ENCODE measurements around the gene ZNF483.

DNA sequence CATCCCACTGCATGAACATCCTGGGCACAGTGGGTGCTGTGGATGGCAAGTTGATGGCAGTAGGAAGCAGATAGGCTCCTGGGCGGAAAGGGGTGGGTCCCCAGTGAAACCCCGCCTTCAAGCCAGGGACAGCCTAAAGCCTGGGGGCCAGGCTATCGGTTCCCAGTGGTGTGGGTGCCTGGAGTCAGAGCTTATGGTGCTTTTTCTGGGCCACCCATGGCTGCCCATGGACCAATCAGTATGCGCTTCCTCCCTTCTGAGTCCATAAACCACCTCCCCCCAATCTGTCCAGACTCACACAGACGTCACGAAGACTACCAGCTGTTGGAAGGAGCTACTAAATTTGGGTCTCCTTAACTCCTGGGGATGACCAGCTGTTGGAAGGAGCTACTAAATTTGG, 23.3 kb upstream of the ZNF483 start:
- TF ChIP-seq, protein P1, sequence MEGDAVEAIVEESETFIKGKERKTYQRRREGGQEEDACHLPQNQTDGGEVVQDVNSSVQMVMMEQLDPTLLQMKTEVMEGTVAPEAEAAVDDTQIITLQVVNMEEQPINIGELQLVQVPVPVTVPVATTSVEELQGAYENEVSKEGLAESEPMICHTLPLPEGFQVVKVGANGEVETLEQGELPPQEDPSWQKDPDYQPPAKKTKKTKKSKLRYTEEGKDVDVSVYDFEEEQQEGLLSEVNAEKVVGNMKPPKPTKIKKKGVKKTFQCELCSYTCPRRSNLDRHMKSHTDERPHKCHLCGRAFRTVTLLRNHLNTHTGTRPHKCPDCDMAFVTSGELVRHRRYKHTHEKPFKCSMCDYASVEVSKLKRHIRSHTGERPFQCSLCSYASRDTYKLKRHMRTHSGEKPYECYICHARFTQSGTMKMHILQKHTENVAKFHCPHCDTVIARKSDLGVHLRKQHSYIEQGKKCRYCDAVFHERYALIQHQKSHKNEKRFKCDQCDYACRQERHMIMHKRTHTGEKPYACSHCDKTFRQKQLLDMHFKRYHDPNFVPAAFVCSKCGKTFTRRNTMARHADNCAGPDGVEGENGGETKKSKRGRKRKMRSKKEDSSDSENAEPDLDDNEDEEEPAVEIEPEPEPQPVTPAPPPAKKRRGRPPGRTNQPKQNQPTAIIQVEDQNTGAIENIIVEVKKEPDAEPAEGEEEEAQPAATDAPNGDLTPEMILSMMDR (IDR thresholded peaks at IDR 0.05): no peak
- no peak for TF ChIP-seq POLR2A (IDR thresholded peaks at IDR 0.05)

All from testis (tissue), 2 donors.